GM21390 (cell line): ENCODE results near the gene KRT82.

Experiments
- ATAC-seq: cut with Tn5 transposase; IDR thresholded peaks from one replicate; pipeline ENCODE4 v1.9.1; 2021; ENCODE audit not compliant: unreplicated experiment

Gene KRT82

DNA sequence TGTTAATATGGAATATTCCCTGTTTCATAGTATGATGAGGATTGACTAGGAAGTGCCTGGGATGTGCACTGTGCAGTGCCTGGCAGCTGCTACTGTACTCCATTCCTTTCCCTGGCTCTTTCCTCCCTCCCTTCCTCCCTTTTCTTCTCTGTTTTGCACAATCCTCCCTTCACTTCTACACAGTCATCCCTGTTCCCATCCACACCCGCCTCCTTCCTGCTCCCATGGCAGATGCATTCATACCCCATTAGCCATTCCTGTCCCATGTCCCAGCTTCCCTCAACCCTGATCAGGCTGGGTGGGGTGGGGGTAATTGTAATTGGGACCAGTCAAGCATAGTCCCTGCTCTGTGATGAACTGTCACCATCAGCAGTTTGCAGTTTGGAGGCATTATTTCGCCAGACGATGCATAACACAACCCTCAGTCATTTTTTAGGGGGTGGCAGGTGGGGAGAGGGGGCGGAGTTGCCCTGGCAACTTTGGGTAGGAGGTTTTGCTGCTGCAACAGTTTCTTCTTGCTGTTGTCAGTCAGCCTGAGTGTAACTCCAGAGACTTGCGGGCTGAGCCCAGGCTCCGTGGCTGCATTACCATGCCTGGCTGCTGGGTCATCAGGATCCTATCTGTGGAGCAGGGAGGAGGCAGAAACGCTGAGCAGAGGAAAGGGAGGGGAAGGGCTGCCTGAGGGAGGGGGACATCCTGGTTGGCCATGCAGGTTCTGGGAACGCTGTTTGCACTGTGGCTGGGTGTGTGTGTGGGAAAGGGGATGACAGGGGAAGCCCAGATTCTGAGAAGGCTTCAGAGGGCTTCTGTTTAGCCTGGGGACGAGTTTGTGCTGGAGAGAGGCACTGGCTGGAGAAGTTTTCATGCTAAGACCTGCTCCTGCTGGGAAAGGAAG lies 16.6 kb downstream of the KRT82 start:
- no peak for ATAC-seq

DNA sequence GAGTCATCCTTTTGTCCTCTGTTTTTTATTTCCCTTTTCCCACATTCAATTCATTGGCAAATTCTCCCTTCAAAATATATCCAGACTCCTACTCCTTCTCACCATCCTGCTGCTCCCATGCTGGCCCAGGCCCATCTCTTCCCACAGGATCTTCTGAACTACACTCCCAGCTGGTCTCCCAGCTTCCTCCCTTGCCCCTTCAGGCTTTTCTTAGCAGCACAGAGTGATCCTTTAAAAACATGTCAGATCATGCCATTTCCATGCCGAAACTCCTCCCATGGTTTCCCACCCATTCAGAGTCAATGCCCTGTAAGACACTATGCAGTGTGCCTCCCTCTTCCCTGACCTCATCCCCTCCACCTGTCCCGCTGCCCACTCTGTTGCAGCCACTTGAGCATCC lies 18.3 kb downstream of the KRT82 start:
- ATAC-seq = no peak

DNA sequence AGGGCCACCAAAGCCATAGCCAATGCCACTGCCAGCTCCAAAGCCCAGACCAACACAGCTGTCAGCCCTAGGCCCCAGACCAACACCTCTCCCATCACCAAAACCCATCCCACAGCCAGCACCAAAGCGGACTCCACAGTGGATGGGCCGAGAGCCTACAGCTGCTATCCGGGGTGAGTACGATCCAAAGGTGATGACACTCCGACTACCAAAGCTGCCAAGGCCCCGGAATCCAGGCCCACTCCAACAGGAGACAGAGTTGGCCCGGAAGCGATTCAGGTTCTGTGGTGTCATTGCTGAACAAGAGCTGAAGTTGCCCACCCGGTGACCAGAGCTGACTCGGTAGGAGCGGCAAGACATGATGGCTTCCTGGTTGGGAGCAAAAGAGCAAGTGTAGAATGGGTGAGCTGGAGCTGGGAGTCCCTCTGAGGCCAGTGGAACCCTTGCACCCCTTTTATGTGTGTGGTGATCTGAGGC lies 20.9 kb downstream of the KRT82 start, which contains the start of gene KRT84:
Gene KRT84 (minus strand): TSS at position 427 of the 477 bp plus-strand sequence. CDS start 67 bp downstream, at position 360.
- no peak for ATAC-seq

GRCh38 chr12:52383331-52383730 lies 22.8 kb downstream of the KRT82 start:
- ATAC-seq = no peak

GRCh38 chr12:52382854-52383253 lies 23.3 kb downstream of the KRT82 start:
- no peak for ATAC-seq

DNA sequence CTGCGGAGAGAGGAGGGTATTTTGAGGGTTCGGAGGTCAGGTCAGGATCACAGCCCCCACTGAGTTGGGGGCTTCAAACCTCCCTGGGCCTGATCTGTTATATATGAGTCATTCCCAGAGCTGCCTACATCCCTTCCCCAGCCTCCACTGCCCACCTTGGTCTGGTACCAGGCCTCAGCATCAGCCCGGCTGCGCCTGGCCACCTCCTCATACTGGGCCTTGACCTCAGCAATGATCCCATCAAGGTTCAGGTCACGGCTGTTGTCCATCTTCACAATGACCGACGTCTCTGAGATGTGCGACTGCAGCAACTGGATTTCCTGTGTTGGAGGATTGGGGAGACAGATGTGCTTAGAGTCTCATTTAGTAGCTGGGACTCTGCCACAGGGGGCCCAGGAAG lies 24.9 kb downstream of the KRT82 start:
- no peak for ATAC-seq

DNA sequence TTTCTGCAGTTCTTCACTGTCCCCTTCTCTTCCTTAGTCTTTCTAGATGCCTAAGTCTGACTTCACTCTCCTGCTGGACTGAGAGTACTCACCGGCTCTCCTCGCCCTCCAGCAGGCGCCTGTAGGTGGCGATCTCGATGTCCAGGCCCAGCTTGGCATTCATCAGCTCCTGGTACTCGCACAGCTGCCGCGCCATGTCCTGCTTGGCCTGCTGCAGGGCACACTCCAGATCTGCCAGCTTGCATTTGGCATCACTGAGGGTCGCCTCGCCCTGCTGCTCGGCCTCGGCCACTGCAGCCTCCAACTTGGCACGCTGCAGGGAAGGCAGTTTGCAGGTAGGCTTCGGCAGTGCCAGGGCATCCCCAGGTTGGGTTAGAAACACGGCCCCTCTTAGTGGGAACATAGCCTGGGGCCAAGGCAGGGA lies 25.9 kb downstream of the KRT82 start:
- no peak for ATAC-seq

DNA sequence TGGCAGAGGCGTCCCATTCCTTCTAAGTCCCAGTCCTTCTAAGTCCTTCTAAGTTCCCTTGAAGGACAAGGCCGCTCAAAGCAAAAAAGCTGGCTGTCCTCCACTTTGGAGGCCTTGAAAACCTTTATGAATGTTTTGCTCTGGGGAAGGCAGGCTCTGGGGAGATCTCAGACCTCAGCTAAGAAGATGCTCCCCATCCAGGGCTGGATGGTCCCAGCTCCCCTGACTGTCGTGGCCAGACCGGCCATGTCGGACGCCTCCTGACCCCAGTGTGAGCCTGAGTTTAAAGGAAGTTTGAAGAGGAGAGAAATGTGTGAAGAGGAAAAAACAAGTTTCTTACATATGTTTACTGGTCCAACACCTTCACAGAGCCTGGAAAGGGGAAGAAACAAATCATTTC lies 26.6 kb downstream of the KRT82 start:
- no peak for ATAC-seq

DNA sequence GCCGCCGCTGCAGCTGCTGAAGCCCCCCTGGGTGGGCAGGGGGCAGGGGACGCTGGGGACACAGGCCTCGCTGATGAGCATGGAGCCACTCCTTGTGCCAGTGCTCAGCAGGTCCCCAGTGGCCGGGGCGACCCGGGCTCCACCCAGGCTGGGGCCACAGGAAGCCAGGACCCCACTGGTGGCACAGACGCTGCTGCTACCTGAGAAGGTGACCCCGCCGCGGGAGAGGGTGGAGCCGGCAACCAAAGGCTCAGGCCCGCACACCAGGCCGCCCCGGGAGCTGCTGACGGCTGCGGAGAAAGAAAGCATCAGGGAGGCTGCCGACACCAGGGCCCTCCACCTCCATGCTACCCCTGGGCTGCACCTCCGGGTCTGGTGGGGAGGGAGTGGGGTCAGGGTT lies 28.0 kb downstream of the KRT82 start:
- no peak for ATAC-seq

DNA sequence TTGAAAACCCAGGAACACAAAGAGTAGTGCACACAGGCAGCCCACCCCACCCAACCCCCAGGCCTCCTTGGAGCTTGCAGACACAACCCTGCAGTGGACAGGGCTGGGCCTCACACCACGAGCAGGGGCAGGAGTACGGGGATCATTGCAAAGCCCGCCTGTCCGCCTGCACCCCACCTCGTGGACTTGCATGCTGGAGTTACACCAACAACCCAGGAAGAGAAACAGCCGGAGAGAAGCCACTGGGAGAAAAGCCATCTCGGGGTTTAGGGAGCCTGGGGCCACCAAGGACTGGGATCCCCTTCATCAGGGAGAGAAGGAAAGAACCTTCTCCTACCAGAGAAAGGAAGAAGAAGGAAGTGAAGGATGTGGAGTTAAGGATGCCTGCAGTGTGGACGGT lies 28.9 kb downstream of the KRT82 start:
- ATAC-seq = no peak

DNA sequence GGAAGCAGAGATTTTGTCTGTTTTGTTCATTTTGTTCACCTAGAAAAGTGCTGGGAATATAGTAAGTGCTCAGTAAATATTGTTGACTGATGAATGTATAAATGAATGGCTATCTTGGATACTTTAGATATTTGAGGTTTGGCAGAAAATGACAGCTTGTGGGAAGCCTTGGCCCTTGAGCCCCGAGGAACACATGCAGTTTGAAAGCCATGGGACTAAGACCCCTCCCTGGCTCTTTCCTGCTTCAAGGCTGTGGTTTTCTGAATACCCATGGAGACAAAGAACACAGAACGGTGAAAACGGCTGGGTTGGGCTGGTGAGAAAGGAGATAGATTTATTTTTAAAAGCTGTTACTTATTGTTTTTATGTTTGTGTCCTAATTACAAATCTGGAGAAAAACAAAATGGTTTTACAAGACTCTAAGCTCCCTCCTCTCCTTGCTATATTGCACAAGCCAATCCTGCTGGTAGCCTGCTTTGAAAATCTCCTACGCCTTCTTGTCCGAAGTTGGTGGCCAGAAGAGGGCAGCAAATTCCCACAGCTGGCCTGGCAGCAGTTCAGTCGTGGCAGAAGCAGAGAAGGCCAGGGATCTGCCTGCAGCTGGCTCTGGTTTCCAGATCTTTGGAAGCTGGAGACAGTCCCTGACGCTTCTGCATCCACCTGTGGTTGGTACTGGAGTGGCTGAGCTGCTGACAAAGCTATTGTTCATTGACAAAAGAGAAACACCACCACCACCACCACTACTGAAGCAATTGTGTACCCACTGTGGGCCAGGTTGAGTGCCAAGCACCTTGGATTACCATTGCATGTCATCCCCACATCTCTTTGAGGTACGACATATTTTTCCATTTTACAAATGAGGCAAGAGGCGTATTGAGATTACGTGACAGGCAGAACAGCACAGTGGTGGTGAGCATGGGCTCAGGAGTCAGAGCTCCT lies 33.6 kb downstream of the KRT82 start:
- ATAC-seq = no peak

GRCh38 chr12:52371716-52372115 lies 34.4 kb downstream of the KRT82 start:
- no peak for ATAC-seq

DNA sequence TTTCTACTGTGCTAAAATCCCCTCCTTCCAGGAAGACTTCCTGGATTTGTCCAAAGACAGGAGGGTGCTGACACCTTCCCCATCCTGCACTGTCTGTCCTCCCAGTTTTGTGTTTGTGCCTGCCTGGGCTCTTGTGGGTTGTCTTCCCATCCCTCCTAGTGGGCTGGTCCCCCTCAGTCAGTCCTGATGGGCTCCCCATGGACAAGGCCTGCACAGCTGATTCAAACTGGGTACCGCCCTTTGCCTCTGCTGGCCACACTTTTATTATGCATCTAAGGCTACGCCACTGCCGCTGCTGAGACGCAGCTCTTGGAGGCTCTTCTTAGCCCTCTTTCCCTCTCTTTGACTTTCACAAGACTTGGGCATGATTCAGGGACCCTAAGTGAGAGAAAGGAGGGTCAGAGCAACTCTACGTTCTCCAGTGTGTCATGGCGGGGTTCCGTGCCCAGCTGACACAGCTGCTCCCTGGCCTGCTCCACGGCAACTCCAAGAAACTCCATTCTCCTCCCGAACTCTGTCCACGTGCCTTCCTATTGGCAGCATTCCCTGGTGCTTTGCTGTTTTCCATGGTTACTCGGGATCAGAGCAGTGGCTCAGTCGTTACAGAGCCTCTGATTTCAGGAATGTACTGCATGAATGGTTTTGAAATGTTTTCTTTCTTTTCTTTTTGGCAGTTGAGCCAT lies 35.1 kb downstream of the KRT82 start:
- no peak for ATAC-seq

- no peak for ATAC-seq
These were observed 36.3 kb downstream of the KRT82 start for GRCh38 chr12:52369809-52370208.

GRCh38 chr12:52369211-52369610 lies 36.9 kb downstream of the KRT82 start:
- no peak for ATAC-seq

DNA sequence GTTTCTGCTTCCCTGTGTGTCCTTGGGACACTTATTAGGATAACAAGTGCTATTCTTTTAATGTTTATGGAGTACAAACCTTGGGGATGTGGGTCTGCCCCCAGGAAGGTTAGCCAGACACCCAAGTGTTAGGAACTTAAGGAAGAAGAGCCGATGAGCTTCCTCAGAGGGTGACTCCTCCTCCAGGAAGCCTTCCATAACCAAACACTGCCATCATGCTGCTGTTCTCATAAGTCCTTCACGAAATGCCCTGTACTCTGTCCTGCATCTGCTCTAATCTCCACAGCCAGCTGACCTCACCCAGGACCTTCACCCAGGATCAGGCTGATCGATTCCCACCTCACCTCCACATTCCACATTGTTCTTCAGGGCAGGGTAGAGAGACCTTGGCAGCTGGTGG lies 37.6 kb downstream of the KRT82 start:
- no peak for ATAC-seq

DNA sequence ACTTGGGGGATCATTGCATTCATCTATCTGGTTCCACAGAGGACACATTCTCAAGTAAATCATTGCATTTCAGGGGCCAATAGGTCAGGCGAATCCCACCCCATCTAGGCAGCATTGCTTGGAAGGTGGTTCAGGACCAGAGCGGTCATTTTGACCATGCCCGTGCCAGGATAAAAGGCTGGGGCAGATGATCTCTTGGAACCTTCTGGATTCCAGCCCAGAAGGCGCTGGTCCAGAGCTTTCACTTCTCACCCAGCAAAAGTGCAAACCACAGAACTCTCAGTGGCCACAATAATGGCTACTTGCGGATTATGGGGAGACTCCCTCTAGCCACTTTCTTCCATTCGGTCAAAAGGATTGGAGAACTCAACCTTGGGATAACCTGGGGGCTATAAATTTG lies 38.3 kb downstream of the KRT82 start:
- no peak for ATAC-seq

GRCh38 chr12:52366738-52367485 lies 39.2 kb downstream of the KRT82 start, which contains the start of gene KRT85:
KRT85 (minus strand) TSS chr12:52367481; CDS start chr12:52367405, 76 bp downstream.
- no peak for ATAC-seq

- ATAC-seq = no peak
These were observed 41.1 kb downstream of the KRT82 start for GRCh38 chr12:52364901-52365489.

GRCh38 chr12:52364061-52364460 lies 42.1 kb downstream of the KRT82 start:
- ATAC-seq = no peak
